HepG2 (cell line): Measurements from ENCODE around the gene PLA2R1. TPM values are rescaled to one million over a fixed set of nuclear protein-coding genes. Genes with fewer than 3 reads are reported as not detected.
A peak's percentile ranks its signal among the peaks of the same experiment; 100 is the strongest.

Source experiments
- ATAC-seq: fragments of 200-7000 bp; cut with Tn5 transposase; 3 replicates; pipeline ENCODE4 v1.9.1; 2020; ENCODE audit warnings: mild to moderate bottlenecking, moderate library complexity
- BruUV-seq: library from RNA; stranded (reverse); fragments of 400-500 nt; replicated peaks from 2 replicates; lab custom pipeline; 2021; lab: Mats Ljungman, UMichigan
- CTCF ChIA-PET: fragments of 300-600 bp; formaldehyde crosslinking; extraction: SDS; loops from one replicate; lab custom pipeline; 2021; ENCODE audit warnings: low total read pairs, inconsistent platforms, low intra/inter-chr PET ratio; lab: Yijun Ruan, JAX
- POLR2A ChIA-PET: fragments of 350-600 bp; sonication (Branson Sonifier 250); formaldehyde crosslinking; loops from one replicate; lab custom pipeline; 2020; ENCODE audit warnings: antibody characterized with exemption, inconsistent platforms; lab: Yijun Ruan, JAX
- DNase-seq: peaks from one replicate; pipeline ENCODE4 v3.0.0-alpha.2; 2015; ENCODE audit warnings: low spot score
- FAIRE-seq: peaks from 3 replicates; lab custom pipeline; 2011; peaks lifted over from hg19 to GRCh38; lab: Jason Lieb, UNC
- H2AFZ ChIP-seq: one replicate; pipeline ENCODE4 v1.6.1; 2011; ENCODE audit warnings: low read length, inconsistent platforms
- H3K27ac ChIP-seq: fragments of 300-600 bp; 3 replicates; pipeline ENCODE4 v1.8.0; 2011; ENCODE audit warnings: mixed run types, mild to moderate bottlenecking, mixed read lengths, low read length, inconsistent platforms; ENCODE audit not compliant: insufficient read depth; ENCODE audit errors: extremely low read length
- H3K27me3 ChIP-seq, 2 experiments: fragments of 200-600 bp in 1 of 2; 2 replicates in 1 of 2; 3 replicates in 1 of 2; pipeline versions ENCODE4 v1.6.0 to v1.8.0; 2011; ENCODE audit warnings: low read length in 2 of 2, mild to moderate bottlenecking in 2 of 2, moderate library complexity in 2 of 2, inconsistent platforms in 1 of 2; ENCODE audit not compliant: insufficient read depth in 2 of 2, control insufficient read depth in 1 of 2
- H3K36me3 ChIP-seq, 2 experiments: fragments of 200-600 bp in 1 of 2; replicated peaks in 1 of 2; 2 replicates in 1 of 2; 3 replicates in 1 of 2; pipeline versions ENCODE4 v1.5.1 to v1.8.0; 2011; ENCODE audit warnings: low read length in 2 of 2, inconsistent platforms in 1 of 2; ENCODE audit not compliant: insufficient read depth in 2 of 2, control insufficient read depth in 1 of 2
- H3K4me1 ChIP-seq: 2 replicates; pipeline ENCODE4 v1.5.1; 2012; ENCODE audit warnings: low read length, inconsistent platforms; ENCODE audit not compliant: insufficient read depth
- H3K4me2 ChIP-seq: 2 replicates; pipeline ENCODE4 v1.6.0; 2011; ENCODE audit warnings: low read depth, low read length, inconsistent platforms
- H3K4me3 ChIP-seq, 3 experiments: fragments of 200-600 bp in 1 of 3; sonication (generic), shearing (Covaris generic) in 1 of 3; replicated peaks in 1 of 3; 2 replicates each; pipeline ENCODE4 v1.5.1; 2011 to 2016; ENCODE audit warnings: low read length in 3 of 3, inconsistent platforms in 2 of 3, low read depth in 2 of 3, mild to moderate bottlenecking in 2 of 3, control low read depth in 1 of 3, mixed read lengths in 1 of 3; ENCODE audit not compliant: insufficient read depth in 1 of 3
- H3K79me2 ChIP-seq: one replicate; pipeline ENCODE4 v1.6.1; 2011; ENCODE audit warnings: low read length, inconsistent platforms; ENCODE audit not compliant: insufficient read depth
- H3K9ac ChIP-seq: 2 replicates; pipeline ENCODE4 v1.6.0; 2011; ENCODE audit warnings: mild to moderate bottlenecking, low read depth, low read length, inconsistent platforms; ENCODE audit not compliant: insufficient read depth
- H3K9me3 ChIP-seq: 2 replicates; pipeline ENCODE4 v1.5.1; 2012; ENCODE audit warnings: mild to moderate bottlenecking, low read length
- H4K20me1 ChIP-seq: 2 replicates; pipeline ENCODE4 v1.6.0; 2011; ENCODE audit warnings: inconsistent platforms, mild to moderate bottlenecking, low read length, moderate library complexity; ENCODE audit not compliant: insufficient read depth
- CCAR2 ChIP-seq: fragments of 200-400 bp; formaldehyde crosslinking; optimal IDR thresholded peaks from 2 replicates; pipeline ENCODE3; 2018; ENCODE audit warnings: low read depth, mild to moderate bottlenecking, low read length, moderate library complexity
- CEBPG ChIP-seq: IDR thresholded peaks from 2 replicates; pipeline ENCODE4 v1.6.1; 2016
- HNRNPLL ChIP-seq: fragments of 200-400 bp; formaldehyde crosslinking; IDR thresholded peaks from 2 replicates; pipeline ENCODE4 v1.6.1; 2017; ENCODE audit warnings: mild to moderate bottlenecking, low read depth, low read length; ENCODE audit not compliant: poor library complexity, severe bottlenecking
- RBM22 ChIP-seq: fragments of 200-400 bp; formaldehyde crosslinking; optimal IDR thresholded peaks from 2 replicates; pipeline ENCODE3; 2017; ENCODE audit warnings: mild to moderate bottlenecking, low read length, moderate library complexity
- SSRP1 ChIP-seq: IDR thresholded peaks from 2 replicates; pipeline ENCODE4 v1.6.1; 2016; ENCODE audit warnings: control low read depth
- THAP11 ChIP-seq: IDR thresholded peaks from 2 replicates; pipeline ENCODE4 v1.6.1; 2016; ENCODE audit warnings: missing biosample characterization, missing genetic modification reagents
- ZNF256 ChIP-seq: sonication (generic); formaldehyde crosslinking; conservative IDR thresholded peaks from 2 replicates; pipeline ENCODE4 v1.4.0; 2020; ENCODE audit warnings: missing genetic modification reagents
- ZNF431 ChIP-seq: sonication (generic); formaldehyde crosslinking; IDR thresholded peaks from 2 replicates; pipeline ENCODE4 v1.9.0; 2022; ENCODE audit warnings: missing genetic modification reagents, low read depth, mild to moderate bottlenecking, borderline replicate concordance
- ZNF674 ChIP-seq: sonication (generic); formaldehyde crosslinking; IDR thresholded peaks from 2 replicates; pipeline ENCODE4 v1.5.0; 2020; ENCODE audit warnings: low read depth, mild to moderate bottlenecking, missing genetic modification reagents
- WGBS: methylation state at CpG from one replicate; pipeline ENCODE4 v1.1.6; 2017; ENCODE audit warnings: low lambda C conversion rate; 5-methylcytosine and 5-hydroxymethylcytosine counted together
- in situ Hi-C: cut with HindIII; loops from 2 replicates; pipeline ENCODE4 v1.10.0; 2017; ENCODE audit warnings: low pct_unique_long_range_greater_than_20kb; ENCODE audit not compliant: extremely low pct_ligation_motif_present
- intact Hi-C: fragments of 100-400 bp; cut with micrococcal nuclease; formaldehyde crosslinking; loops from one replicate; pipeline ENCODE4 v1.10.0; 2022; ENCODE audit not compliant: unreplicated experiment
- polyA plus RNA-seq, 8 experiments: library from polyadenylated mRNA; depleted of rRNA in 3 of 8; stranded (reverse) in 7 of 8; unstranded in 1 of 8; fragments of >200 nt; fragmentation: Illumina TruSeq in 4 of 8; extraction: Trizol in 4 of 8; gene quantifications; 2 replicates each; pipeline versions ENCODE4 v1.2.1 to v1.2.3, GENCODE V29; 2011 to 2016; ENCODE audit warnings: low read depth in 4 of 8, missing spikeins in 1 of 8, mixed read lengths in 1 of 8; ENCODE audit not compliant: insufficient read depth in 1 of 8
- total RNA-seq, 5 experiments: library from RNA; depleted of rRNA; stranded (reverse); fragments of >200 nt; fragmentation: Illumina TruSeq; extraction: Trizol; gene quantifications; 2 replicates each; pipeline ENCODE4 v1.2.3, GENCODE V29; 2016; ENCODE audit warnings: low read depth in 1 of 5
- TF ChIP-seq, protein P1 (sequence below): sonication (generic); formaldehyde crosslinking; IDR thresholded peaks from 2 replicates; pipeline ENCODE4 v1.4.0; 2020; ENCODE audit warnings: missing genetic modification reagents
- TF ChIP-seq, protein P2 (sequence below): sonication (generic); formaldehyde crosslinking; conservative IDR thresholded peaks from 2 replicates; pipeline ENCODE4 v1.8.0; 2022; ENCODE audit warnings: low read depth, missing genetic modification reagents
- TF ChIP-seq, protein P3 (sequence below), 2 experiments: fragments of 450-650 bp in 1 of 2; sonication (generic) in 1 of 2; formaldehyde crosslinking; IDR thresholded peaks; 2 replicates each; pipeline versions ENCODE4 v1.5.0 to v1.8.0; 2020 to 2022; ENCODE audit warnings: mild to moderate bottlenecking in 1 of 2, missing genetic modification reagents in 1 of 2
- TF ChIP-seq, protein P4 (sequence below): sonication (generic); formaldehyde crosslinking; IDR thresholded peaks from 2 replicates; pipeline ENCODE4 v1.5.0; 2020; ENCODE audit warnings: missing genetic modification reagents

Gene PLA2R1
- total and polyA plus RNA-seq, 2 of the 13 experiments (the other 11 are each of a cell fraction or from before 2014, with no cell fraction given), result not detected

DNA sequence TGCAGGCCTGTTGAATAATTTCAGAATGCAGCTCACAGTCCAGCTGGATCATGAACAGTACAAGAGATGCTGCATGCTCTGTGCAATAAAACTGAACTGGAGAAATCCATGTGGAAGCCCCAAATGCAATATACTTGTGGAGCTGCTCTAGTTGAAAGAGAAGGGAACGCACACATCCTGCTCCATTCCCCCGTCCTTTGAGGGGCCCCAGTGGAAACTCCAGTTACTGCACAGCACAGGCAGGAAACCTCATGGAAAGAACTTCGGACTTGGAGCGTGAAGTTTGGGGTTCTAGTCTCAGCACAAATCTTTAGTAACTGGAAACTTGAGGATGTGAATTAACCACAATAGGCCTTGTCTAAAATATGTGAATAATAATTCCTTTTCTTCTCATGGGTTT, 73.2 kb downstream of the PLA2R1 start:
- no TSS peak for BruUV-seq
- 14% methylated on average over 4 of the region's 4 CpGs for WGBS
- H3K27me3 ChIP-seq, result peaks cover 0 to 4% of the 10 kb centered on the region in 2 experiments; a peak in 2 of 5 replicates
- no peaks in the 10 kb centered on the region for H3K79me2 ChIP-seq
- FAIRE-seq, result no peak
- no peak overlapping the region for H3K4me3 ChIP-seq
- no peaks in the 10 kb centered on the region for H3K9me3 ChIP-seq
- CTCF ChIA-PET, result no interaction called here
- H3K36me3 ChIP-seq, result no peaks in the 10 kb centered on the region
- POLR2A ChIA-PET, result no interaction called here
- no peak overlapping the region for H3K4me2 ChIP-seq
- no peak overlapping the region for H3K27ac ChIP-seq
- TF ChIP-seq CCAR2 (no peak), HNRNPLL (no peak), CEBPG (no peak), SSRP1 (CRISPR knock-in tag) (no peak), ZNF674 (CRISPR knock-in tag) (no peak), ZNF256 (CRISPR knock-in tag) (no peak), ZNF431 (CRISPR knock-in tag) (no peak), THAP11 (CRISPR knock-in tag) (no peak), RBM22 (no peak)
- TF ChIP-seq, protein P1, sequence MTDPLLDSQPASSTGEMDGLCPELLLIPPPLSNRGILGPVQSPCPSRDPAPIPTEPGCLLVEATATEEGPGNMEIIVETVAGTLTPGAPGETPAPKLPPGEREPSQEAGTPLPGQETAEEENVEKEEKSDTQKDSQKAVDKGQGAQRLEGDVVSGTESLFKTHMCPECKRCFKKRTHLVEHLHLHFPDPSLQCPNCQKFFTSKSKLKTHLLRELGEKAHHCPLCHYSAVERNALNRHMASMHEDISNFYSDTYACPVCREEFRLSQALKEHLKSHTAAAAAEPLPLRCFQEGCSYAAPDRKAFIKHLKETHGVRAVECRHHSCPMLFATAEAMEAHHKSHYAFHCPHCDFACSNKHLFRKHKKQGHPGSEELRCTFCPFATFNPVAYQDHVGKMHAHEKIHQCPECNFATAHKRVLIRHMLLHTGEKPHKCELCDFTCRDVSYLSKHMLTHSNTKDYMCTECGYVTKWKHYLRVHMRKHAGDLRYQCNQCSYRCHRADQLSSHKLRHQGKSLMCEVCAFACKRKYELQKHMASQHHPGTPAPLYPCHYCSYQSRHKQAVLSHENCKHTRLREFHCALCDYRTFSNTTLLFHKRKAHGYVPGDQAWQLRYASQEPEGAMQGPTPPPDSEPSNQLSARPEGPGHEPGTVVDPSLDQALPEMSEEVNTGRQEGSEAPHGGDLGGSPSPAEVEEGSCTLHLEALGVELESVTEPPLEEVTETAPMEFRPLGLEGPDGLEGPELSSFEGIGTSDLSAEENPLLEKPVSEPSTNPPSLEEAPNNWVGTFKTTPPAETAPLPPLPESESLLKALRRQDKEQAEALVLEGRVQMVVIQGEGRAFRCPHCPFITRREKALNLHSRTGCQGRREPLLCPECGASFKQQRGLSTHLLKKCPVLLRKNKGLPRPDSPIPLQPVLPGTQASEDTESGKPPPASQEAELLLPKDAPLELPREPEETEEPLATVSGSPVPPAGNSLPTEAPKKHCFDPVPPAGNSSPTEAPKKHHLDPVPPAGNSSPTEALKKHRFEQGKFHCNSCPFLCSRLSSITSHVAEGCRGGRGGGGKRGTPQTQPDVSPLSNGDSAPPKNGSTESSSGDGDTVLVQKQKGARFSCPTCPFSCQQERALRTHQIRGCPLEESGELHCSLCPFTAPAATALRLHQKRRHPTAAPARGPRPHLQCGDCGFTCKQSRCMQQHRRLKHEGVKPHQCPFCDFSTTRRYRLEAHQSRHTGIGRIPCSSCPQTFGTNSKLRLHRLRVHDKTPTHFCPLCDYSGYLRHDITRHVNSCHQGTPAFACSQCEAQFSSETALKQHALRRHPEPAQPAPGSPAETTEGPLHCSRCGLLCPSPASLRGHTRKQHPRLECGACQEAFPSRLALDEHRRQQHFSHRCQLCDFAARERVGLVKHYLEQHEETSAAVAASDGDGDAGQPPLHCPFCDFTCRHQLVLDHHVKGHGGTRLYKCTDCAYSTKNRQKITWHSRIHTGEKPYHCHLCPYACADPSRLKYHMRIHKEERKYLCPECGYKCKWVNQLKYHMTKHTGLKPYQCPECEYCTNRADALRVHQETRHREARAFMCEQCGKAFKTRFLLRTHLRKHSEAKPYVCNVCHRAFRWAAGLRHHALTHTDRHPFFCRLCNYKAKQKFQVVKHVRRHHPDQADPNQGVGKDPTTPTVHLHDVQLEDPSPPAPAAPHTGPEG (CRISPR knock-in tag), result no peak
- TF ChIP-seq, protein P2, sequence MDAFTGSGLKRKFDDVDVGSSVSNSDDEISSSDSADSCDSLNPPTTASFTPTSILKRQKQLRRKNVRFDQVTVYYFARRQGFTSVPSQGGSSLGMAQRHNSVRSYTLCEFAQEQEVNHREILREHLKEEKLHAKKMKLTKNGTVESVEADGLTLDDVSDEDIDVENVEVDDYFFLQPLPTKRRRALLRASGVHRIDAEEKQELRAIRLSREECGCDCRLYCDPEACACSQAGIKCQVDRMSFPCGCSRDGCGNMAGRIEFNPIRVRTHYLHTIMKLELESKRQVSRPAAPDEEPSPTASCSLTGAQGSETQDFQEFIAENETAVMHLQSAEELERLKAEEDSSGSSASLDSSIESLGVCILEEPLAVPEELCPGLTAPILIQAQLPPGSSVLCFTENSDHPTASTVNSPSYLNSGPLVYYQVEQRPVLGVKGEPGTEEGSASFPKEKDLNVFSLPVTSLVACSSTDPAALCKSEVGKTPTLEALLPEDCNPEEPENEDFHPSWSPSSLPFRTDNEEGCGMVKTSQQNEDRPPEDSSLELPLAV (CRISPR knock-in tag), result no peak
- TF ChIP-seq, protein P3, sequence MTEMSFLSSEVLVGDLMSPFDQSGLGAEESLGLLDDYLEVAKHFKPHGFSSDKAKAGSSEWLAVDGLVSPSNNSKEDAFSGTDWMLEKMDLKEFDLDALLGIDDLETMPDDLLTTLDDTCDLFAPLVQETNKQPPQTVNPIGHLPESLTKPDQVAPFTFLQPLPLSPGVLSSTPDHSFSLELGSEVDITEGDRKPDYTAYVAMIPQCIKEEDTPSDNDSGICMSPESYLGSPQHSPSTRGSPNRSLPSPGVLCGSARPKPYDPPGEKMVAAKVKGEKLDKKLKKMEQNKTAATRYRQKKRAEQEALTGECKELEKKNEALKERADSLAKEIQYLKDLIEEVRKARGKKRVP (CRISPR knock-in tag; IDR thresholded peaks at IDR 0.05), result no peak
- TF ChIP-seq, protein P4, sequence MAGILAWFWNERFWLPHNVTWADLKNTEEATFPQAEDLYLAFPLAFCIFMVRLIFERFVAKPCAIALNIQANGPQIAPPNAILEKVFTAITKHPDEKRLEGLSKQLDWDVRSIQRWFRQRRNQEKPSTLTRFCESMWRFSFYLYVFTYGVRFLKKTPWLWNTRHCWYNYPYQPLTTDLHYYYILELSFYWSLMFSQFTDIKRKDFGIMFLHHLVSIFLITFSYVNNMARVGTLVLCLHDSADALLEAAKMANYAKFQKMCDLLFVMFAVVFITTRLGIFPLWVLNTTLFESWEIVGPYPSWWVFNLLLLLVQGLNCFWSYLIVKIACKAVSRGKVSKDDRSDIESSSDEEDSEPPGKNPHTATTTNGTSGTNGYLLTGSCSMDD (CRISPR knock-in tag), result no peak
- TF ChIP-seq, all 625 proteins: peak for 0
- Histone ChIP-seq H3K9ac (no peak overlapping the region), H2AFZ (no peak overlapping the region), H3K4me1 (no peaks in the 10 kb centered on the region), H4K20me1 (no peaks in the 10 kb centered on the region)
- in situ Hi-C loops, result no loop called here
- ATAC-seq (peak; percentile 83), DNase-seq (no peak)
- intact Hi-C loops, result no loop called here
